Left cardiac atrium (tissue), 4 donors: ENCODE measurements around the gene BID. TPM values are rescaled to one million over a fixed set of nuclear protein-coding genes. Genes with fewer than 3 reads are reported as not detected.
A peak's percentile ranks its signal among the peaks of the same experiment; 100 is the strongest.

Experiments used
- ATAC-seq, 2 donors: fragments of 200-7000 bp; cut with Tn5 transposase; one replicate each; pipeline ENCODE4 v1.9.1; 2020; ENCODE audit warnings: mild to moderate bottlenecking in 2 of 2, moderate library complexity in 2 of 2
- DNase-seq: peaks from one replicate; pipeline ENCODE4 v3.0.0-alpha.2; 2020
- intact Hi-C, 2 donors: fragments of 100-400 bp; cut with DNase I; formaldehyde crosslinking; loops; one replicate each; pipeline versions ENCODE4 v1.14.1 to v1.15.1; 2022 to 2023
- microRNA-seq, 2 donors: library from miRNA; unstranded; fragments of <30 nt; microRNA quantifications; one replicate each; pipeline ENCODE4 v1.2.0, GENCODE V29; 2020
- total RNA-seq, 2 donors: library from RNA; stranded (reverse); fragmentation: NEBNext Ultra II Directional; extraction: Animal tissue kit (Norgen Biotek cat#: 25700); gene quantifications; one replicate each; pipeline ENCODE4 v1.2.1, GENCODE V29; 2021
- donor health status: DM: no; HTN: yes; CAD: no.
- donor health status: DM: no; HTN: yes; CAD: no; lungs with severe emphysema.
- donor health status: DM: yes; HTN: yes; CAD: no.
- donor health status: Dilated cardiomyopathy.

The BID gene
- total RNA-seq, 2 donors from 2014 or later: 14.1 to 15.4 TPM

GRCh38 chr22:17694752-17695151, 79.5 kb downstream of the BID start:
- no peak for DNase-seq
- no peak for ATAC-seq
- intact Hi-C loops: no loop called here

GRCh38 chr22:17694193-17694592, 80.1 kb downstream of the BID start:
- DNase-seq (no peak), ATAC-seq (peak in 1 of 2 donors; percentile 64)
- intact Hi-C loops: no loop called here

GRCh38 chr22:17692841-17693240, 81.4 kb downstream of the BID start:
- intact Hi-C loops: no loop called here
- no peak for ATAC-seq
- DNase-seq: no peak

- intact Hi-C loops: no loop called here
- ATAC-seq: no peak
- DNase-seq: no peak
These were observed 90.0 kb downstream of the BID start for GRCh38 chr22:17684245-17684644.

Small RNA genes within 50 kb of the gene (microRNA-seq; reads per million reads assigned to microRNA genes)
- gene MIR3198-1: 0 reads per million in 2 donors

Other genes with a start within 250 kb of the BID start
- gene SLC25A18, start 211.0 kb downstream of the BID start, total RNA-seq: 1 to 10 TPM; 1.6 to 3.6 TPM
- gene ATP6V1E1, start 145.7 kb downstream of the BID start, total RNA-seq: 100 to 1,000 TPM; 142 to 191 TPM
- 10 to 100 TPM; 51.2 to 59.7 TPM for gene BCL2L13, start 135.7 kb downstream of the BID start, total RNA-seq